GM18526 (cell line): ENCODE results near the gene CAMKMT.

Experiments
- POLR2A ChIP-seq: IDR thresholded peaks from 3 replicates; pipeline ENCODE4 v1.6.1; 2011; ENCODE audit not compliant: insufficient read length; ENCODE audit errors: extremely low read depth

The CAMKMT gene

DNA sequence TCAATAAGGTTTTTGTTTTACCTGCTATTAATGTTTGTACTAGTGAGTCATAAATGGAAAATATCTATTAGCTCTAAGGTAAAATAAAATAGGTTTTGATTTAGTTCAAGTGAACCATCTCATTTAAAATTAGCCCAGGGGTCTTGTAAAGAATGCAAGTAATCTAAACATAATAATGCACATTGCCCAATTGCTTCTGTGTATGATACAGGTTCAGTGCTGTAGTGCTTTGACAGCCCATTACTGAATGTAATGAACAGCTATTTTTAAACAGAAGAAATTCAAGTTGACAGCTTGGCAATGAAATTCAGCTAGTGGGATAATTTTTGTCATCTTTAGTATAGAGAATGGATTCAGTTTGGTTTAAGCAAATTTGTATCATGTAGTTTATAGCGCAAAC is 91.5 kb downstream of the CAMKMT start:
- no peak for TF ChIP-seq POLR2A

GRCh38 chr2:44455877-44456276 is 94.1 kb downstream of the CAMKMT start:
- TF ChIP-seq POLR2A: no peak

- TF ChIP-seq POLR2A: no peak
Measured at GRCh38 chr2:44456946-44457345, 95.2 kb downstream of the CAMKMT start.

DNA sequence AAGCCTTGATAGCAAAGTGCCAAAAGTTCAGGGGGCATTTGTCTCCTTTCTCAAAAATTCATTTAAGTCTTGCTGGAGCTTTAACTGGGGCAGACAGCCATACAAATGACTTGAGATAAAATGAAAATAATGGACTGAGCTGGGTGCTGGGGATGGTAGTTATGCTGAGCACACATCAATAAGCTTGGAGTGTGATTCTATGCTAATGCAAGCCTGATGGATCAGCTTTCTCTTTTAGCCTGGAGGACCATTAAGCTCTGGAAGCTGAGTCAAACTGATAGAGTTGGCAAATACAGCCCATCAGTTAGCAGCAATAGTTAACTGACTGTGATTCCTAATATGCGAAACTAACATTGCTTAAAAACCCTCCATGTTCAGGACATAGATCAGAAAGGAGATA is 98.0 kb downstream of the CAMKMT start:
- TF ChIP-seq POLR2A: no peak

GRCh38 chr2:44462934-44463849 is 101.4 kb downstream of the CAMKMT start:
- TF ChIP-seq POLR2A: no peak

- TF ChIP-seq POLR2A: no peak
Measured at GRCh38 chr2:44464437-44464836, 102.7 kb downstream of the CAMKMT start.

DNA sequence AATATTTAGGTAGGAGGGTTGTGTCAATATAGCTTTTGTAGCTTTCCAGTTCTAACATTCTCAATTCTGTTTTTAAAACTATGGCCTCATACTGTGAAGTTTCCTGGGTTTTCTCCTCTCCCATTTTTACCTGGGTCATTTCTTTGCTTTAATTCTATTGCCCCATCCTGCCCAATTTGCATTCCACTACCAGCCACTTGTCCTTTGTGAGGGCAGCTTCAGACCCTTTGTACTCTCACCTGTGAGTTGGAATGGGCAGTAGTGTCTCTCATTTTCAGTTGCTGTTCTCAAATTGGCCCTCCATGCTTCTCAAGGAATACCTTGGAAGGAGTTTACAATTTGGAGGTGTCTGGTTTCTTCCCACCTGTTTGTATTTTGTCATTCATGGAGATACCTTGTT is 108.4 kb downstream of the CAMKMT start:
- no peak for TF ChIP-seq POLR2A

DNA sequence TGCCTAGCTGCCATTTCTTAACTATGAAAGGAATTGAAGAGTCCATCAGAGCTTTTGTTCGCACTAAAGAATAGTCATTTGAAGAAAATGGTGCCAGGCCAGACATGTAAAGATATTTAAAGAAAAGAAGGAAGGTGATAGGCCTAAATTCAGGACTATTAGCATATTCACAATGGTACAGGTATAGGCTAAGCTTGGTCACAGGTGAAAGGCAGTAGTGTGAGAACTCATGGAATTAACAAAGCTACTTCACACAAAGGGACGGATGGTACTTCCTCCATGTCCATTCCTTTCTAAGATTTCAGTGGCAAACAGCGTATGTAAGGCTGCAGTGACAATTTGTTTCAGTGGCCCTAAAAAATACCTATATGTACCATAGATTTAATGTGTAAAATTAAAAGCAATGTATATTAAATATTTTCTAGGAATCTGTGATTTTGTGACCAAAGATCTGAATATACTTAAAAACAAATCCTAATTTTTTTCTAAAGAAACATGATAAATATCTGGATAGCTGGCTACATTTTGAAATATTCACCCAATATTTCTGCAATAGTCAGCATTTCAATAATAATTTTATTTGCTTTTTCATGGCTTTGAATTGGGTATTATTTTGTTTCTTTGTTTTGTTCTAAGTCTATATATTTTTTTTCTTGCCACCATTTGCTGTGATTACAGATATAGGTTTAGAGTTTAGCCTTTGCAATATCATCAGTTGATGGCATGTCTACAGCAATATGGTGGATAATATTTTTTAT is 116.1 kb downstream of the CAMKMT start:
- no peak for TF ChIP-seq POLR2A

GRCh38 chr2:44479127-44479887 is 117.6 kb downstream of the CAMKMT start:
- no peak for TF ChIP-seq POLR2A

- no peak for TF ChIP-seq POLR2A
Measured at GRCh38 chr2:44480068-44480467, 118.3 kb downstream of the CAMKMT start.

DNA sequence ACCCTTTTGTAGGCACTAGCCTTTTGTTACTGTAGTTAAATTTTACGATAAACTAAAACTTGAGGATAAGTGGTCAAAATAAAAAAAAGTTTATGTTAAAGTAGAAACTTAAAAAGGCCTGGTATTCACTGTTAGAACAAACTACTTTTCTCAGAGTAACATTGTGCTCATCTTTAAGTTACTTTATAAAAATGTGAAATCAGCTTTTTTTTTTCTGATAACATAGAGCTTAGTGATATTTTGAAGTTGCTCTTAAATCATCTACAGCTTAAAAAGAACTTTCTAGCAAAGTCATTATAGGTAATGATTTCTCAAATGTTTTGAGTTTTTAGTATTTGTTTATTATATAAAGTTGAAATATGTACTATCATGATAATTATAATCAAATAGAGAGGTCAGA is 125.3 kb downstream of the CAMKMT start:
- TF ChIP-seq POLR2A: no peak

DNA sequence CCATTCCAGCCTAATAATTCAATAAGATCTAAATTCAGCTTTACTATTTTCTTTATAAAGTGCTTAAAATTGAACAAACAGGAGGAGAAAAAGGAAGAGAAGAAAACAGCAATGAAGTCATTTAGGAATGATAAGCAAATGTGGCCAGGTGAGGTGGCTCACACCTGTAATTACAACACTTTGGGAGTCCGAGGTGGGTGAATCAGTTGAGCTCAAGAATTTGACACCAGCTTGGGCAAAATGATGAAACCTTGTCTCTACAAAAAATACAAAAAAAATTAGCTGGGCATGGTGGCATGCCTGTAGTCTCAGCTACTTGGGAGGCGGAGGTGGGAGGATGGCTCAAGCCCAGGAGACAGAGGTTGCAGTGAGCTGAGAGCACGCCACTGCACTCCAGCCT is 129.0 kb downstream of the CAMKMT start:
- no peak for TF ChIP-seq POLR2A

DNA sequence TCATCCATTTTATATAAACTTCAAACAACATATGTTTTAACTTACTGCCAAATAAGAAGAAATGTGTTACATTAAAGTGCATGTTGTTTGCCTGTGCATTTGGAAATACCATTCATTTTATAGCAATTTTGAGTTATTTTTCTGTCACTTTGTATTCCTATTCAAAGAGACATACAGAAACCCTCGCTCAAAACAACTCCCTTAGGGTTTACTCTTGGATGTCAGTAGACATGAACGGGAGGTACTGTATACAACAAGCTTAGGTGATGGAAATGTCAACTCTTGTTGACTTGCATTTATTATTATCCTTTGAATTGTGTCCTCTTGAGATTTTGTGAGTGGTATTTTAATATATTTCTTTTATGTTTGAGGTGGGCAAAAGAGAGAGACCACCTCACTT is 132.3 kb downstream of the CAMKMT start:
- TF ChIP-seq POLR2A: no peak

- TF ChIP-seq POLR2A: no peak
Measured at GRCh38 chr2:44495035-44495434, 133.3 kb downstream of the CAMKMT start.

DNA sequence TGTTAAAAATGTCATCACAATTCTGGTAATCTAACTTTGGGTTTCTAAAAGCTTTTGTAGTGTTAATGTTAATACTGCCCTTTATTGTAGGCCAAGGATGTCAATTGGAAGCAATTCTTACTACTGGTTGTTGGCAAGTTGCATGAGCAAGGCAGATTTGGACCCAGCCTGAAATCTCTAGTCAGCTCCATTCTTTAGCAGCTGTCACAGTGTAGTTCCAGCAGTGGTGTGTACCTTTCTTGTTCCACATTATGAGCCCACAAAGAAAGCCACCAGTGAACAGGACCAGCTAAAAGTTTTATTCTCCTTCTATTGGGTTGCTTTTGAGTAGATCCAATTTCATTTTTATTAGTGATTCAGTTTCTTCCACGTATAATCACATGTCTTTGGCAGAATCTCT is 133.8 kb downstream of the CAMKMT start:
- TF ChIP-seq POLR2A: no peak
